Right lobe of liver (tissue), 6 donors: ENCODE results near the gene BHLHA15. TPM values are rescaled to one million over a fixed set of nuclear protein-coding genes. Genes with fewer than 3 reads are reported as not detected.

Experiments
- ATAC-seq, 4 donors: fragments of 200-7000 bp; cut with Tn5 transposase; one replicate each; pipeline ENCODE4 v1.9.1; 2020; ENCODE audit warnings: mild to moderate bottlenecking in 4 of 4, moderate library complexity in 4 of 4
- DNase-seq, 3 donors: peaks; one replicate each; pipeline ENCODE4 v3.0.0-alpha.2; 2020
- H3K27ac ChIP-seq, 3 donors: fragments of 200-600 bp; one replicate each; pipeline ENCODE4 v1.8.0; 2022
- H3K27me3 ChIP-seq, 2 donors: fragments of 200-600 bp; one replicate each; pipeline ENCODE4 v1.8.0; 2022
- H3K36me3 ChIP-seq, 4 donors: fragments of 200-600 bp; sonication (generic) in 1 of 4; one replicate each; pipeline versions ENCODE4 v1.5.1 to v1.8.0; 2017 to 2022; ENCODE audit warnings: control low read depth in 1 of 4
- H3K4me1 ChIP-seq, 4 donors: fragments of 200-600 bp; sonication (generic) in 1 of 4; one replicate each; pipeline versions ENCODE4 v1.5.1 to v1.8.0; 2017 to 2022; ENCODE audit warnings: control low read depth in 1 of 4
- H3K4me3 ChIP-seq, 3 donors: fragments of 200-600 bp; one replicate each; pipeline ENCODE4 v1.8.0; 2022
- H3K9me3 ChIP-seq, 4 donors: fragments of 200-600 bp; sonication (generic) in 1 of 4; one replicate each; pipeline versions ENCODE4 v1.5.1 to v1.8.0; 2017 to 2022; ENCODE audit warnings: control low read depth in 1 of 4
- CTCF ChIP-seq, 4 donors: fragments of 200-600 bp in 3 of 4; fragments of 450-650 bp in 1 of 4; IDR thresholded peaks; one replicate each; pipeline versions ENCODE4 v1.5.1 to v1.8.0; 2016 to 2022; ENCODE audit warnings: antibody characterized with exemption in 4 of 4, mild to moderate bottlenecking in 2 of 4
- POLR2A ChIP-seq: fragments of 450-650 bp; IDR thresholded peaks from one replicate; pipeline ENCODE4 v1.6.1; 2017; ENCODE audit warnings: antibody characterized with exemption, mild to moderate bottlenecking
- WGBS: methylation state at CpG from one replicate; pipeline ENCODE4 v1.1.6; 2018; ENCODE audit warnings: low coverage, low lambda C conversion rate; ENCODE audit not compliant: insufficient coverage; ENCODE audit errors: missing lambda C conversion rate; 5-methylcytosine and 5-hydroxymethylcytosine counted together
- intact Hi-C, 2 donors: fragments of 100-400 bp; cut with DNase I; formaldehyde crosslinking; loops; one replicate each; pipeline versions ENCODE4 v1.11.2 to v1.14.1; 2022
- total RNA-seq, 6 experiments: library from RNA; depleted of rRNA in 2 of 6; stranded (reverse); fragments of >200 nt in 2 of 6; fragmentation: NEBNext Ultra II Directional in 3 of 6; extraction: Animal tissue kit (Norgen Biotek cat#: 25700) in 3 of 6; gene quantifications; one replicate each; pipeline versions ENCODE4 v1.1.0 to v1.2.4, GENCODE V29; 2016 to 2023
- donor health status: DM: no; HTN: yes; CAD: no.
- donor health status: DM: no; HTN: no; CAD: no.
- donor health status: DM: no; HTN: no; CAD: no.
- donor health status: DM: no; HTN: yes; CAD: no.
- donor health status: DM: no; HTN: yes; CAD: no.

Gene BHLHA15
- total RNA-seq, 6 experiments from 2014 or later = 2.3 to 25.9 (median 5.3) TPM

DNA sequence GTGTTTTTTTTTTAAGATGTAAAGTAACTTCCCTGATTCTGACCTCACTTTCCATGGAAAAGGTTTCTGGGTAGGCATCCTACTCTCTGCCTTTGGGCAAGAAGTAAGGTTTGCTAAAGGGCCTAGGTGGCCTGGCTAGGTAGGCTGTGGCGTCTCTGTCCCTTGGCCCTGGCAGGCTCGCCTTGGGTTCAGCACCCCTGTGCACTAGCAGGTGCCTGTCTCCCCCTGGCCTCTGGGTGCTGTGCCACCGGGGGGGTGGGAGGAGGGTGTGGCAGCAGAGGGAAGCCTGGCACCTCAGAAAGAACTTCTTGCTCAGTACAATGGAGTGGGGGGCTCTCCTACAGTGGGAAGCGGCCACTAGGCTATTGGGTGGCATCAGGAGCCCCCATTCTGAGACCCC is 26.8 kb downstream of the BHLHA15 start:
- ATAC-seq = no peak
- Histone ChIP-seq H3K27ac (no peak overlapping the region), H3K36me3 (peaks cover 0 to 10% (median 0%) of the 10 kb centered on the region in 4 donors), H3K9me3 (no peaks in the 10 kb centered on the region), H3K4me3 (no peak overlapping the region), H3K27me3 (no peaks in the 10 kb centered on the region), H3K4me1 (no peaks in the 10 kb centered on the region)
- intact Hi-C loops = no loop called here
- TF ChIP-seq CTCF (IDR thresholded peaks at IDR 0.05) (no peak), POLR2A (no peak)
- DNase-seq = no peak
- WGBS = 80% methylated on average over 1 of the region's 4 CpGs

- WGBS = 65% methylated on average over 2 of the region's 9 CpGs
- intact Hi-C loops = no loop called here
Observed at GRCh38 chr7:98238976-98239375, 27.7 kb downstream of the BHLHA15 start.

GRCh38 chr7:98240961-98241673 is 29.9 kb downstream of the BHLHA15 start:
- no peak for TF ChIP-seq POLR2A
- TF ChIP-seq CTCF (IDR thresholded peaks at IDR 0.05) = peak; percentile 55 to 76 (median 72)
- WGBS = 10% methylated on average over 5 of the region's 19 CpGs
- DNase-seq = peak in 2 of 3 donors; percentile 50 to 52
- H3K9me3 ChIP-seq = no peaks in the 10 kb centered on the region
- no peak overlapping the region for H3K27ac ChIP-seq
- no peak overlapping the region for H3K4me3 ChIP-seq
- peaks cover 0 to 10% (median 0%) of the 10 kb centered on the region in 4 donors for H3K36me3 ChIP-seq
- intact Hi-C loops = no loop called here
- H3K27me3 ChIP-seq = no peaks in the 10 kb centered on the region
- no peaks in the 10 kb centered on the region for H3K4me1 ChIP-seq
- ATAC-seq = peak; percentile 64 to 81 (median 79)

More at GRCh38 chr7:98238976-98239375, 27.7 kb downstream of the BHLHA15 start:
- DNase-seq (no peak), ATAC-seq (no peak)
- peaks cover 0 to 10% (median 0%) of the 10 kb centered on the region in 4 donors for H3K36me3 ChIP-seq
- TF ChIP-seq POLR2A (no peak), CTCF (IDR thresholded peaks at IDR 0.05) (no peak)
- H3K27ac ChIP-seq = no peak overlapping the region
- H3K9me3 ChIP-seq = no peaks in the 10 kb centered on the region
- H3K27me3 ChIP-seq = no peaks in the 10 kb centered on the region
- no peaks in the 10 kb centered on the region for H3K4me1 ChIP-seq
- H3K4me3 ChIP-seq = no peak overlapping the region

- no peaks in the 10 kb centered on the region for H3K9me3 ChIP-seq
- peaks cover 0 to 10% (median 0%) of the 10 kb centered on the region in 4 donors for H3K36me3 ChIP-seq
- DNase-seq (no peak), ATAC-seq (peak in 1 of 4 donors; percentile 16)
- H3K4me3 ChIP-seq = no peak overlapping the region
- H3K27me3 ChIP-seq = no peaks in the 10 kb centered on the region
- H3K27ac ChIP-seq = no peak overlapping the region
- intact Hi-C loops = no loop called here
- H3K4me1 ChIP-seq = no peaks in the 10 kb centered on the region
- WGBS = 67% methylated on average over 3 of the region's 16 CpGs
- TF ChIP-seq POLR2A (no peak), CTCF (IDR thresholded peaks at IDR 0.05) (no peak)
Observed at GRCh38 chr7:98241674-98242241, 30.5 kb downstream of the BHLHA15 start.
